Endothelial cell of umbilical vein (primary cell): ENCODE results near the gene HSPA14. TPM values are rescaled to one million over a fixed set of nuclear protein-coding genes. Genes with fewer than 3 reads are reported as not detected.

Experiments used
- BruUV-seq: library from RNA; stranded (reverse); fragments of 400-500 nt; replicated peaks from 2 replicates; lab custom pipeline; 2021; lab: Mats Ljungman, UMichigan
- CTCF ChIA-PET: fragments of 300-600, 350-600 bp; sonication (Branson Sonifier 250); formaldehyde crosslinking; loops from one replicate; lab custom pipeline; 2021; ENCODE audit warnings: antibody characterized with exemption, inconsistent platforms; lab: Charles Lee
- POLR2A ChIA-PET: fragments of 300-600, 350-600 bp; sonication (Branson Sonifier 250); formaldehyde crosslinking; loops from one replicate; lab custom pipeline; 2021; ENCODE audit warnings: antibody characterized with exemption, inconsistent platforms; lab: Charles Lee
- DNase-seq: peaks from one replicate; pipeline ENCODE4 v3.0.0-alpha.2; 2011; ENCODE audit warnings: low read depth, low spot score
- FAIRE-seq: peaks from 2 replicates; lab custom pipeline; 2011; peaks lifted over from hg19 to GRCh38; lab: Jason Lieb, UNC
- H2AFZ ChIP-seq: 2 replicates; pipeline ENCODE4 v1.6.0; 2012; ENCODE audit warnings: low read depth, low read length, control low read depth, inconsistent platforms
- H3K27ac ChIP-seq: 2 replicates; pipeline ENCODE4 v1.5.1; 2011; ENCODE audit warnings: low read depth, mild to moderate bottlenecking, control low read depth, low read length, moderate library complexity; ENCODE audit not compliant: insufficient read depth
- H3K27me3 ChIP-seq, 2 experiments: 2 replicates each; pipeline versions ENCODE4 v1.6.0 to v1.6.1; 2011; ENCODE audit warnings: low read length in 2 of 2, mixed read lengths in 1 of 2; ENCODE audit not compliant: control insufficient read depth in 2 of 2, insufficient read depth in 2 of 2
- H3K36me3 ChIP-seq, 2 experiments: 2 replicates in 1 of 2; 3 replicates in 1 of 2; pipeline ENCODE4 v1.5.1; 2011; ENCODE audit warnings: low read length in 2 of 2, mild to moderate bottlenecking in 1 of 2, moderate library complexity in 1 of 2; ENCODE audit not compliant: control insufficient read depth in 2 of 2, insufficient read depth in 2 of 2; ENCODE audit errors: extremely low read depth in 1 of 2
- H3K4me1 ChIP-seq: 3 replicates; pipeline ENCODE4 v1.5.1; 2011; ENCODE audit warnings: mild to moderate bottlenecking, low read length; ENCODE audit not compliant: control insufficient read depth, insufficient read depth; ENCODE audit errors: extremely low read depth
- H3K4me2 ChIP-seq: 2 replicates; pipeline ENCODE4 v1.6.1; 2011; ENCODE audit warnings: low read length, control low read depth, mixed read lengths; ENCODE audit not compliant: insufficient read depth
- H3K4me3 ChIP-seq, 3 experiments: fragments of 200-600 bp in 1 of 3; sonication (generic), shearing (Covaris generic) in 1 of 3; replicated peaks in 1 of 3; 2 replicates each; pipeline ENCODE4 v1.5.1; 2011 to 2016; ENCODE audit warnings: control low read depth in 3 of 3, low read length in 3 of 3, mild to moderate bottlenecking in 2 of 3, inconsistent platforms in 1 of 3, low read depth in 1 of 3, moderate library complexity in 1 of 3; ENCODE audit not compliant: insufficient read depth in 1 of 3
- H3K79me2 ChIP-seq: 2 replicates; pipeline ENCODE4 v1.6.0; 2012; ENCODE audit warnings: low read length, inconsistent platforms; ENCODE audit not compliant: control insufficient read depth, insufficient read depth
- H3K9ac ChIP-seq: replicated peaks from 2 replicates; pipeline ENCODE3; 2011; ENCODE audit warnings: low read length, control low read depth; ENCODE audit not compliant: insufficient read depth; ENCODE audit errors: extremely low read depth
- H3K9me1 ChIP-seq: replicated peaks from 3 replicates; pipeline ENCODE4 v1.6.0; 2011; ENCODE audit warnings: mild to moderate bottlenecking, low read length; ENCODE audit not compliant: control insufficient read depth, insufficient read depth; ENCODE audit errors: extremely low read depth
- H3K9me3 ChIP-seq: replicated peaks from 2 replicates; pipeline ENCODE4 v1.5.1; 2012; ENCODE audit warnings: low read length, inconsistent platforms; ENCODE audit not compliant: control insufficient read depth, insufficient read depth
- H4K20me1 ChIP-seq: replicated peaks from 2 replicates; pipeline ENCODE3; 2011; ENCODE audit warnings: mild to moderate bottlenecking, low read length; ENCODE audit not compliant: control insufficient read depth, insufficient read depth; ENCODE audit errors: extremely low read depth
- EZH2 ChIP-seq: IDR thresholded peaks from 2 replicates; pipeline ENCODE4 v1.6.1; 2012; ENCODE audit warnings: borderline replicate concordance, low read depth, mild to moderate bottlenecking, moderate library complexity, low read length, inconsistent platforms; ENCODE audit not compliant: severe bottlenecking
- FOS ChIP-seq: IDR thresholded peaks from 2 replicates; pipeline ENCODE4 v1.6.1; 2011; ENCODE audit warnings: mild to moderate bottlenecking, low read length, moderate library complexity, borderline replicate concordance; ENCODE audit not compliant: insufficient read depth
- GATA2 ChIP-seq: IDR thresholded peaks from 2 replicates; pipeline ENCODE4 v1.7.0; 2011; ENCODE audit warnings: low read depth, mild to moderate bottlenecking, moderate library complexity, mixed read lengths, low read length; ENCODE audit not compliant: insufficient read length, insufficient read depth
- JUN ChIP-seq: IDR thresholded peaks from 2 replicates; pipeline ENCODE4 v1.6.1; 2011; ENCODE audit warnings: borderline replicate concordance, low read depth; ENCODE audit not compliant: insufficient read length, insufficient read depth
- MYC ChIP-seq: IDR thresholded peaks from one replicate; pipeline ENCODE4 v1.6.1; 2011; ENCODE audit warnings: mild to moderate bottlenecking, low read depth, low read length
- POLR2A ChIP-seq: IDR thresholded peaks from 2 replicates; pipeline ENCODE4 v1.6.1; 2012; ENCODE audit warnings: low read depth, mild to moderate bottlenecking, control low read depth, low read length
- POLR2AphosphoS5 ChIP-seq: IDR thresholded peaks from 2 replicates; pipeline ENCODE4 v1.6.1; 2012; ENCODE audit warnings: low read depth, mild to moderate bottlenecking, control low read depth, low read length, moderate library complexity; ENCODE audit not compliant: insufficient read depth
- dilution Hi-C: fragments of 300-500 bp; cut with MboI; formaldehyde crosslinking; loops from one replicate; pipeline ENCODE4 v1.15.0; 2019; ENCODE audit warnings: low sequenced_read_pairs; ENCODE audit not compliant: extremely low pct_ligation_motif_present
- intact Hi-C: fragments of 100-400 bp; cut with micrococcal nuclease; formaldehyde crosslinking; loops from one replicate; pipeline ENCODE4 v1.10.0; 2022
- polyA plus RNA-seq, 4 experiments: library from polyadenylated mRNA; depleted of rRNA in 3 of 4; stranded (reverse) in 3 of 4; unstranded in 1 of 4; fragments of >200 nt; gene quantifications; 2 replicates each; pipeline versions ENCODE4 v1.2.1 to v1.2.3, GENCODE V29; 2011 to 2012; ENCODE audit warnings: missing spikeins in 1 of 4
- total RNA-seq: library from RNA; stranded (reverse); gene quantifications from 2 replicates; pipeline ENCODE4 v1.2.3, GENCODE V29; 2021
- TF ChIP-seq, protein P1 (sequence below), 2 donors: IDR thresholded peaks; 1 replicate in 1 of 2; 2 replicates in 1 of 2; pipeline ENCODE4 v1.5.1; 2011; ENCODE audit warnings: low read length in 2 of 2, mild to moderate bottlenecking in 2 of 2, moderate library complexity in 2 of 2, control low read depth in 1 of 2, inconsistent platforms in 1 of 2, low read depth in 1 of 2; ENCODE audit not compliant: insufficient read depth in 1 of 2; ENCODE audit errors: extremely low read depth in 1 of 2
- TF ChIP-seq, protein P2 (sequence below): IDR thresholded peaks from 2 replicates; pipeline ENCODE4 v1.6.1; 2011; ENCODE audit not compliant: insufficient read depth, insufficient read length

Gene HSPA14
- total and polyA plus RNA-seq, 2 donors (not counting 3 experiments of a cell fraction or from before 2014, with no cell fraction given) = 7.6 to 15.7 TPM

DNA sequence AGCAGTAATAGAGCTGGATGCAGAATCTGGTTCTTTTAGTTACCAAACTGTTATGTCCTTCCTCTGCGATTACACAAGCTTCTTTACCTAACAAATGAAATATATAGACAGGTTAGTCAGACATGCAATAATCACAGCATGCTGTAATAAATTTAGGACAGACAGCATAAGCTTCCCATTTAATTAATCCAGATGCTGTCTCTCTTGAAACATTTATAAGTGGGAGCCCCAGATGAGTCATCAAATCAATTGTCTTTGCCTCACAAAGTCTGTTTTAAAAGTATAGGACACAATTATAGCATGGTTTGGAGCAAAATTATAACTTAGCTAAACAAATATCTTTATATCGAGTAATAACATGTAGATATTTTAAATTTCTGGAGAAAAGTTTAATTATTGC is 1.9 kb upstream of the HSPA14 start:
- Histone ChIP-seq H3K9me3 (no peaks in the 10 kb centered on the region), H3K9ac (no peak overlapping the region), H3K4me1 (peaks cover 11% of the 10 kb centered on the region), H3K4me3 (no peak overlapping the region), H3K27ac (no peak overlapping the region), H3K79me2 (peaks cover 22% of the 10 kb centered on the region), H2AFZ (no peak overlapping the region), H4K20me1 (no peaks in the 10 kb centered on the region), H3K9me1 (no peaks in the 10 kb centered on the region), H3K36me3 (no peaks in the 10 kb centered on the region), H3K27me3 (no peaks in the 10 kb centered on the region), H3K4me2 (no peak overlapping the region)
- dilution Hi-C loops (no loop called here), intact Hi-C loops (loop anchor here (5.0 kb wide), 1 partner anchor 299 kb away; no protein-coding TSS in a partner anchor)
- no TSS peak for BruUV-seq
- CTCF ChIA-PET = interaction anchor here (0.9 to 3.8 kb wide), 3 partner anchors 13 to 299 kb away, joined by 3 to 23 read pairs (median 16); partner anchors contain the start of gene SUV39H2
- TF ChIP-seq, protein P1, sequence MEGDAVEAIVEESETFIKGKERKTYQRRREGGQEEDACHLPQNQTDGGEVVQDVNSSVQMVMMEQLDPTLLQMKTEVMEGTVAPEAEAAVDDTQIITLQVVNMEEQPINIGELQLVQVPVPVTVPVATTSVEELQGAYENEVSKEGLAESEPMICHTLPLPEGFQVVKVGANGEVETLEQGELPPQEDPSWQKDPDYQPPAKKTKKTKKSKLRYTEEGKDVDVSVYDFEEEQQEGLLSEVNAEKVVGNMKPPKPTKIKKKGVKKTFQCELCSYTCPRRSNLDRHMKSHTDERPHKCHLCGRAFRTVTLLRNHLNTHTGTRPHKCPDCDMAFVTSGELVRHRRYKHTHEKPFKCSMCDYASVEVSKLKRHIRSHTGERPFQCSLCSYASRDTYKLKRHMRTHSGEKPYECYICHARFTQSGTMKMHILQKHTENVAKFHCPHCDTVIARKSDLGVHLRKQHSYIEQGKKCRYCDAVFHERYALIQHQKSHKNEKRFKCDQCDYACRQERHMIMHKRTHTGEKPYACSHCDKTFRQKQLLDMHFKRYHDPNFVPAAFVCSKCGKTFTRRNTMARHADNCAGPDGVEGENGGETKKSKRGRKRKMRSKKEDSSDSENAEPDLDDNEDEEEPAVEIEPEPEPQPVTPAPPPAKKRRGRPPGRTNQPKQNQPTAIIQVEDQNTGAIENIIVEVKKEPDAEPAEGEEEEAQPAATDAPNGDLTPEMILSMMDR (IDR thresholded peaks at IDR 0.05; ENCODE audit: extremely low read depth in 1 of 2, insufficient read depth in 1 of 2, low read depth in 1 of 2, low read length in 2 of 2) = no peak
- TF ChIP-seq, protein P2, sequence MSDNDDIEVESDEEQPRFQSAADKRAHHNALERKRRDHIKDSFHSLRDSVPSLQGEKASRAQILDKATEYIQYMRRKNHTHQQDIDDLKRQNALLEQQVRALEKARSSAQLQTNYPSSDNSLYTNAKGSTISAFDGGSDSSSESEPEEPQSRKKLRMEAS = no peak
- TF ChIP-seq POLR2A = no peak
- TF ChIP-seq GATA2 = no peak
- no peak for TF ChIP-seq FOS
- no peak for TF ChIP-seq MYC
- no peak for TF ChIP-seq JUN
- no peak for TF ChIP-seq POLR2AphosphoS5
- no peak for TF ChIP-seq EZH2
- FAIRE-seq (no peak), DNase-seq (no peak)
- POLR2A ChIA-PET = no interaction called here
